HepG2 (cell line): Measurements from ENCODE around the gene KCNMB2. TPM values are rescaled to one million over a fixed set of nuclear protein-coding genes. Genes with fewer than 3 reads are reported as not detected.

Experiments
- ATAC-seq: fragments of 200-7000 bp; cut with Tn5 transposase; 3 replicates; pipeline ENCODE4 v1.9.1; 2020; ENCODE audit warnings: mild to moderate bottlenecking, moderate library complexity
- BruUV-seq: library from RNA; stranded (reverse); fragments of 400-500 nt; replicated peaks from 2 replicates; lab custom pipeline; 2021; lab: Mats Ljungman, UMichigan
- CTCF ChIA-PET: fragments of 300-600 bp; formaldehyde crosslinking; extraction: SDS; loops from one replicate; lab custom pipeline; 2021; ENCODE audit warnings: low total read pairs, inconsistent platforms, low intra/inter-chr PET ratio; lab: Yijun Ruan, JAX
- POLR2A ChIA-PET: fragments of 350-600 bp; sonication (Branson Sonifier 250); formaldehyde crosslinking; loops from one replicate; lab custom pipeline; 2020; ENCODE audit warnings: antibody characterized with exemption, inconsistent platforms; lab: Yijun Ruan, JAX
- DNase-seq: peaks from one replicate; pipeline ENCODE4 v3.0.0-alpha.2; 2015; ENCODE audit warnings: low spot score
- FAIRE-seq: peaks from 3 replicates; lab custom pipeline; 2011; peaks lifted over from hg19 to GRCh38; lab: Jason Lieb, UNC
- H2AFZ ChIP-seq: one replicate; pipeline ENCODE4 v1.6.1; 2011; ENCODE audit warnings: low read length, inconsistent platforms
- H3K27ac ChIP-seq: fragments of 300-600 bp; 3 replicates; pipeline ENCODE4 v1.8.0; 2011; ENCODE audit warnings: mixed run types, mild to moderate bottlenecking, mixed read lengths, low read length, inconsistent platforms; ENCODE audit not compliant: insufficient read depth; ENCODE audit errors: extremely low read length
- H3K27me3 ChIP-seq, 2 experiments: fragments of 200-600 bp in 1 of 2; 2 replicates in 1 of 2; 3 replicates in 1 of 2; pipeline versions ENCODE4 v1.6.0 to v1.8.0; 2011; ENCODE audit warnings: low read length in 2 of 2, mild to moderate bottlenecking in 2 of 2, moderate library complexity in 2 of 2, inconsistent platforms in 1 of 2; ENCODE audit not compliant: insufficient read depth in 2 of 2, control insufficient read depth in 1 of 2
- H3K36me3 ChIP-seq, 2 experiments: fragments of 200-600 bp in 1 of 2; replicated peaks in 1 of 2; 2 replicates in 1 of 2; 3 replicates in 1 of 2; pipeline versions ENCODE4 v1.5.1 to v1.8.0; 2011; ENCODE audit warnings: low read length in 2 of 2, inconsistent platforms in 1 of 2; ENCODE audit not compliant: insufficient read depth in 2 of 2, control insufficient read depth in 1 of 2
- H3K4me1 ChIP-seq: 2 replicates; pipeline ENCODE4 v1.5.1; 2012; ENCODE audit warnings: low read length, inconsistent platforms; ENCODE audit not compliant: insufficient read depth
- H3K4me2 ChIP-seq: 2 replicates; pipeline ENCODE4 v1.6.0; 2011; ENCODE audit warnings: low read depth, low read length, inconsistent platforms
- H3K4me3 ChIP-seq, 3 experiments: fragments of 200-600 bp in 1 of 3; sonication (generic), shearing (Covaris generic) in 1 of 3; replicated peaks in 1 of 3; 2 replicates each; pipeline ENCODE4 v1.5.1; 2011 to 2016; ENCODE audit warnings: low read length in 3 of 3, inconsistent platforms in 2 of 3, low read depth in 2 of 3, mild to moderate bottlenecking in 2 of 3, control low read depth in 1 of 3, mixed read lengths in 1 of 3; ENCODE audit not compliant: insufficient read depth in 1 of 3
- H3K79me2 ChIP-seq: one replicate; pipeline ENCODE4 v1.6.1; 2011; ENCODE audit warnings: low read length, inconsistent platforms; ENCODE audit not compliant: insufficient read depth
- H3K9ac ChIP-seq: 2 replicates; pipeline ENCODE4 v1.6.0; 2011; ENCODE audit warnings: mild to moderate bottlenecking, low read depth, low read length, inconsistent platforms; ENCODE audit not compliant: insufficient read depth
- H3K9me3 ChIP-seq: 2 replicates; pipeline ENCODE4 v1.5.1; 2012; ENCODE audit warnings: mild to moderate bottlenecking, low read length
- H4K20me1 ChIP-seq: 2 replicates; pipeline ENCODE4 v1.6.0; 2011; ENCODE audit warnings: inconsistent platforms, mild to moderate bottlenecking, low read length, moderate library complexity; ENCODE audit not compliant: insufficient read depth
- ARID3A ChIP-seq: IDR thresholded peaks from 2 replicates; pipeline ENCODE4 v1.6.1; 2012; ENCODE audit warnings: low read depth, low read length, improper control_type of control experiment
- CERS6 ChIP-seq: sonication (generic); formaldehyde crosslinking; IDR thresholded peaks from 2 replicates; pipeline ENCODE4 v1.5.0; 2020; ENCODE audit warnings: missing genetic modification reagents
- JUND ChIP-seq: sonication (generic); formaldehyde crosslinking; IDR thresholded peaks from 2 replicates; pipeline ENCODE4 v1.8.0; 2022; ENCODE audit warnings: mild to moderate bottlenecking, missing genetic modification reagents
- MXD1 ChIP-seq: sonication (generic); formaldehyde crosslinking; IDR thresholded peaks from 2 replicates; pipeline ENCODE4 v1.4.0; 2020; ENCODE audit warnings: mild to moderate bottlenecking, missing genetic modification reagents
- RBM22 ChIP-seq: fragments of 200-400 bp; formaldehyde crosslinking; optimal IDR thresholded peaks from 2 replicates; pipeline ENCODE3; 2017; ENCODE audit warnings: mild to moderate bottlenecking, low read length, moderate library complexity
- ZGPAT ChIP-seq: IDR thresholded peaks from 2 replicates; pipeline ENCODE4 v1.6.1; 2016; ENCODE audit warnings: mild to moderate bottlenecking
- ZNF451 ChIP-seq: sonication (generic); formaldehyde crosslinking; IDR thresholded peaks from 2 replicates; pipeline ENCODE4 v1.5.0; 2020; ENCODE audit warnings: mild to moderate bottlenecking, missing genetic modification reagents
- ZNF598 ChIP-seq: sonication (generic); formaldehyde crosslinking; IDR thresholded peaks from 2 replicates; pipeline ENCODE4 v1.5.1; 2020; ENCODE audit warnings: mild to moderate bottlenecking, missing genetic modification reagents, borderline replicate concordance
- WGBS: methylation state at CpG from one replicate; pipeline ENCODE4 v1.1.6; 2017; ENCODE audit warnings: low lambda C conversion rate; 5-methylcytosine and 5-hydroxymethylcytosine counted together
- in situ Hi-C: cut with HindIII; loops from 2 replicates; pipeline ENCODE4 v1.10.0; 2017; ENCODE audit warnings: low pct_unique_long_range_greater_than_20kb; ENCODE audit not compliant: extremely low pct_ligation_motif_present
- intact Hi-C: fragments of 100-400 bp; cut with micrococcal nuclease; formaldehyde crosslinking; loops from one replicate; pipeline ENCODE4 v1.10.0; 2022; ENCODE audit not compliant: unreplicated experiment
- polyA plus RNA-seq, 8 experiments: library from polyadenylated mRNA; depleted of rRNA in 3 of 8; stranded (reverse) in 7 of 8; unstranded in 1 of 8; fragments of >200 nt; fragmentation: Illumina TruSeq in 4 of 8; extraction: Trizol in 4 of 8; gene quantifications; 2 replicates each; pipeline versions ENCODE4 v1.2.1 to v1.2.3, GENCODE V29; 2011 to 2016; ENCODE audit warnings: low read depth in 4 of 8, missing spikeins in 1 of 8, mixed read lengths in 1 of 8; ENCODE audit not compliant: insufficient read depth in 1 of 8
- total RNA-seq, 5 experiments: library from RNA; depleted of rRNA; stranded (reverse); fragments of >200 nt; fragmentation: Illumina TruSeq; extraction: Trizol; gene quantifications; 2 replicates each; pipeline ENCODE4 v1.2.3, GENCODE V29; 2016; ENCODE audit warnings: low read depth in 1 of 5

KCNMB2 gene
- total and polyA plus RNA-seq, 2 of the 13 experiments (the other 11 are each of a cell fraction or from before 2014, with no cell fraction given): not detected

GRCh38 chr3:178624276-178624675 is 88.0 kb downstream of the KCNMB2 start (continued):
- no peak for TF ChIP-seq ARID3A
- TF ChIP-seq RBM22: no peak

GRCh38 chr3:178625053-178625600 is 88.9 kb downstream of the KCNMB2 start:
- ATAC-seq (no peak), DNase-seq (no peak), FAIRE-seq (no peak)
- CTCF ChIA-PET: no interaction called here
- Histone ChIP-seq H3K4me3 (no peak overlapping the region), H3K4me2 (no peak overlapping the region), H2AFZ (no peak overlapping the region), H3K4me1 (no peaks in the 10 kb centered on the region), H3K27ac (no peak overlapping the region), H3K9ac (no peak overlapping the region), H3K9me3 (no peaks in the 10 kb centered on the region), H3K27me3 (no peaks in the 10 kb centered on the region; a peak in 1 of 5 replicates), H3K36me3 (no peaks in the 10 kb centered on the region), H4K20me1 (no peaks in the 10 kb centered on the region), H3K79me2 (no peaks in the 10 kb centered on the region)
- POLR2A ChIA-PET: no interaction called here
- in situ Hi-C loops: no loop called here
- TF ChIP-seq ZGPAT (CRISPR knock-in tag) (no peak), ZNF451 (CRISPR knock-in tag) (no peak), MXD1 (CRISPR knock-in tag) (no peak), JUND (no peak), CERS6 (CRISPR knock-in tag) (no peak), ZNF598 (CRISPR knock-in tag) (no peak)
- no TSS peak for BruUV-seq
- intact Hi-C loops: no loop called here
- 24% methylated on average over 6 of the region's 7 CpGs for WGBS
